Motor neuron (in vitro differentiated cells): ENCODE data around the gene SCAF8. TPM values are rescaled to one million over a fixed set of nuclear protein-coding genes. Genes with fewer than 3 reads are reported as not detected.
A peak's percentile ranks its signal among the peaks of the same experiment; 100 is the strongest.
"Not testable (repeated sequence)": the region's sequence is repeated elsewhere in the genome, so short reads cannot be mapped to it uniquely, and the experiment has no call there.

Experiments used
- ATAC-seq, 8 experiments: fragments of 200-7000 bp; cut with Tn5 transposase; replicated peaks in 6 of 8; 2 replicates each; pipeline ENCODE4 v1.8.0; 2021; ENCODE audit warnings: mild to moderate bottlenecking in 8 of 8, moderate library complexity in 8 of 8
- H3K27ac ChIP-seq, 2 donors: fragments of 250-450 bp; sonication (Bioruptor Pico); 2 replicates each; pipeline ENCODE4 v1.9.0; 2021; ENCODE audit warnings: antibody characterized with exemption in 2 of 2, mild to moderate bottlenecking in 2 of 2, moderate library complexity in 1 of 2
- H3K4me1 ChIP-seq, 2 donors: fragments of 250-450 bp; sonication (Bioruptor Pico); replicated peaks in 1 of 2; 2 replicates each; pipeline ENCODE4 v1.6.1; 2021; ENCODE audit warnings: antibody characterized with exemption in 2 of 2, mild to moderate bottlenecking in 2 of 2, moderate library complexity in 1 of 2
- H3K4me3 ChIP-seq, 5 donors: fragments of 250-450 bp; sonication (Bioruptor Pico); 2 replicates each; pipeline ENCODE4 v1.9.0; 2021; ENCODE audit warnings: antibody characterized with exemption in 5 of 5, mild to moderate bottlenecking in 5 of 5, moderate library complexity in 4 of 5
- WGBS, 10 experiments: fragments of 450-650 bp; shearing (Covaris generic); methylation state at CpG; one replicate each; pipeline ENCODE4 v1.0.0; 2022; 5-methylcytosine and 5-hydroxymethylcytosine counted together
- in situ Hi-C, 9 experiments: fragments of 400-800 bp; cut with MboI; loops; one replicate each; pipeline ENCODE4 v1.15.0; 2021; ENCODE audit warnings: low sequenced_read_pairs in 9 of 9, low pct_unique_long_range_greater_than_20kb in 2 of 9; ENCODE audit not compliant: unreplicated experiment in 9 of 9
- total RNA-seq, 8 experiments: library from RNA; unstranded; fragments of 300-600 nt; gene quantifications; 2 replicates each; pipeline versions ENCODE4 v1.2.3 to v1.2.4, GENCODE V29; 2022

SCAF8 gene
- total RNA-seq, 8 experiments from 2014 or later: 20.4 to 54.1 (median 39.6) TPM

DNA sequence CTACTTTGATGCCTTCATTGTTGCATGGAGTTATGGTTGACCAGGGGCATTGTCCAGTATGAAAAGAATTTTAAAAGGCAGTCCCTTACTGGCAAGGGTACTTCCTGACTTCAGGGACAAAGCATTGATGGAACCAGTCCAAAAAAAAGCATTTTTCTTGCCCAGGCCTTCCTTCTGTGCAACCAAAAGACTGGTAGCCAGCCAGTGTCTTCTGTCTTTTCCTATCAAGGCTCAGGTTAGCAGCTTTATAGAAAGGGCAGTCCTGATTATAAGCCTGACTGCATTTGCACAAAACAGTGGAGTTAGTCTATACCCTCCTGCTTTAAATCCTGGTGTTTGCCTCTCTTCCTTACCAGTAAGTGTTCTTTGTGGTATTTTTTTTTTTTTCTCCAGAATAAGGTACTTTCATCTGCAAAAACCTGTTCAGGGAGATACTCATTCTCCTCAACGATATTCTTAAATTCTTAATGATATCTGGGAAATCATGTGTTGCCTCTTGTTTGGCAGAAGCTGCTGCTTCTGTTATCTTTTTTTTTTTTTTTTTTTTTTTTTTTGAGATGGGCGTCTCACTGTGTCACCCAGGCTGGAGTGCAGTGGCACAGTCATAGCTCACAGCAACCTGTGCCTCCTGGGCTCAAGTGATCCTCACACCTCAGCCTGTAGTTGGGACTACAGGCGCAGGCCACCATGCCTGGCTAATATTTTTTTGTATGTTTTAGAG lies 33.9 kb downstream of the SCAF8 start:
- Histone ChIP-seq H3K4me1 (peaks cover 7 to 12% of the 10 kb centered on the region in 2 donors), H3K27ac (no peak overlapping the region), H3K4me3 (no peak overlapping the region)
- in situ Hi-C loops: no loop called here
- 33 to 100% (median 68%) methylated on average over 1 to 3 of the region's 3 CpGs for WGBS, 10 experiments
- ATAC-seq: peak in 5 of 8 experiments; percentile 48 to 65 (median 52)

DNA sequence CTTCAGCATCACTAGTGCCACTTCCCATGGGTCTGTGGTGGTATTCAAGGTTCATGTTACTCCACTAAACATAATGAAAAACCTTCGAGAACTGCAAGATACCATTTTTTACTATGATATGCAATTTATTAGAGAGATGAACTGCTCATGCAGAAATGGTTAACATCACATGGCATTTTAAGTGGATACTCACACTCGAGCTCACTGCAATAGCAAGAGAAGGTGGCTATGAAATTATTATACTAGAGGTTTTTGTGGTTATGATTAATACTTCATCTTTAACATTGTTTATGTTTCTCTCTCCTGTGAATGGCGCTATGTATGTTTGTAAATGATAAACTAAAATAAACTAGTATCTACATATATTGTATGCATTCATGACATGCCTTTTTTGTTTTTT lies 35.1 kb downstream of the SCAF8 start:
- WGBS, 10 experiments: 55 to 100% (median 95%) methylated on average over 1 to 3 of the region's 3 CpGs; no CpG with 5 or more reads in 1 of the 10 experiments
- no peak overlapping the region for H3K4me3 ChIP-seq
- in situ Hi-C loops: no loop called here
- no peak for ATAC-seq
- no peak overlapping the region for H3K27ac ChIP-seq
- H3K4me1 ChIP-seq: peaks cover 7 to 12% of the 10 kb centered on the region in 2 donors

- in situ Hi-C loops: no loop called here
- ATAC-seq: no peak
- no peak overlapping the region for H3K27ac ChIP-seq
- whole genome bisulfite sequencing, 10 experiments: 96 to 100% (median 100%) methylated on average over 1 to 4 of the region's 4 CpGs; no CpG with 5 or more reads in 1 of the 10 experiments
- H3K4me1 ChIP-seq: peaks cover 0 to 2% of the 10 kb centered on the region in 2 donors
- H3K4me3 ChIP-seq: no peak overlapping the region
These were observed 40.4 kb downstream of the SCAF8 start for GRCh38 chr6:154773610-154774089.

DNA sequence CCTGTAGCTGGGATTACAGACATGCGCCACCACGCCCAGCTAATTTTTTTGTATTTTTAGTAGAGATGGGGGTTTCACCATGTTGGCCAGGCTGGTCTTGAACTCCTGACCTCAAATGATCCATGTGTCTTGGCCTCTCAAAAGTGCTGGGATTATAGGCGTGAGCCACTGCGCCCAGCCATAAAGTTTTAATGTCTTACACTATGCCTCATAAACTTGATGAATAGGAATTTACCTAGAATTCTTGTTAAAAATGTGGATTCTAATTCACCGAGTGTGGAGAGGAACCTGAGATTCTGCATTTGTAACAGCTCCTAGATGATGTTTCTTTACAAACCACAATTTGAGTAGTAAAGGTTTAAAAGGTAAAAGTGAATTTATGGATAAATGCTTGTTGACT lies 45.9 kb downstream of the SCAF8 start:
- 79 to 100% (median 95%) methylated on average over 1 to 5 of the region's 5 CpGs; no CpG with 5 or more reads in 1 of the 10 experiments for WGBS, 10 experiments
- in situ Hi-C loops, H3K4me3 ChIP-seq, ATAC-seq, H3K27ac ChIP-seq, H3K4me1 ChIP-seq: not testable (repeated sequence)

DNA sequence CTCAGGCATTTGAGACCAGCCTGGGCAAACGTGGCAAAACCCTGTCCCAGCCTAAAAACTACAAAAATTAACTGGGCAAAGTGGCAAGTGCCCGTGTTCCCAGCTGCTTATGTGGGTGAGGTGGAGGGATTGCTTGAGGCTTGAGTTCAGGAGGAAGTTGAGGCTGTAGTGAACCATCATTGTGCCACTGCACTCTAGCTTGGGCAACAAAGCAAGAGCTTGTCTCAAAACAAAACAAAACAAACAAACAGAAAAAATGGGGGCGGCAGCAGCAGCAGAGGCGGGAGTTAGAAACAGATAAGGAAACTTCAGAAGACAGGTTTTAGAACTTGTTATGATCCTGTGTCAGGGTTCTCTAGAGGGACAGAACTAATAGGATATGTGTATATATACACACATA lies 49.0 kb downstream of the SCAF8 start:
- ATAC-seq: no peak
- 11 to 100% (median 85%) methylated on average over 1 to 3 of the region's 4 CpGs; no CpG with 5 or more reads in 2 of the 10 experiments for WGBS, 10 experiments
- Histone ChIP-seq H3K4me3 (no peak overlapping the region), H3K4me1 (no peaks in the 10 kb centered on the region), H3K27ac (no peak overlapping the region)
- in situ Hi-C loops: no loop called here

DNA sequence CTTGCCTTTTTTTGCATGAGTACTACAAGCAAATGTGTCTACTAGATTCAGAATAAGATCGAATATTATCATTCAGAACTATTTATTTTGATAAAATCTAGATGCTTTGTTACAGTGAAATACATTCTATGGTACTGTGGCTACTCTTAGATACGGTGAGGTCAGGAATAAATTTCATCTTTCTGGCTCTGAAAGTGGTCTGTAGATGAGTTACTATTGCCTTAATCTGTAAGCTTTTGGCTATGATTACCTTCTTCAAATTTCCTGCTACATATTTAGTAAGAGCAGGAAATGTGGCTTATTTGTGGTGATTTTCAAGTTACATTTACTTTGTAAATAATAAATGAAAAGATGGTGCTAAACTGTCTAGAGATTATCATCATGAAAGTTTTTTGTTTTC lies 50.0 kb downstream of the SCAF8 start:
- 49 to 100% (median 90%) methylated on average over 1 to 2 of the region's 2 CpGs; no CpG with 5 or more reads in 1 of the 10 experiments for WGBS, 10 experiments
- Histone ChIP-seq H3K4me1 (no peaks in the 10 kb centered on the region), H3K4me3 (no peak overlapping the region), H3K27ac (no peak overlapping the region)
- in situ Hi-C loops: no loop called here
- no peak for ATAC-seq

- in situ Hi-C loops: no loop called here
- H3K4me1 ChIP-seq: no peaks in the 10 kb centered on the region
- no peak overlapping the region for H3K27ac ChIP-seq
- 0 to 100% (median 60%) methylated on average over 1 to 2 of the region's 2 CpGs; no CpG with 5 or more reads in 2 of the 10 experiments for WGBS, 10 experiments
- H3K4me3 ChIP-seq: no peak overlapping the region
- peak in 4 of 8 experiments; percentile 63 to 98 (median 92) for ATAC-seq
These were observed 51.9 kb downstream of the SCAF8 start for GRCh38 chr6:154785075-154785474.

GRCh38 chr6:154786144-154786868 lies 53.1 kb downstream of the SCAF8 start:
- Histone ChIP-seq H3K4me3 (no peak overlapping the region), H3K27ac (no peak overlapping the region), H3K4me1 (no peaks in the 10 kb centered on the region)
- ATAC-seq: no peak
- in situ Hi-C loops: no loop called here
- 90 to 98% (median 94%) methylated on average over 2 to 8 of the region's 9 CpGs for WGBS, 10 experiments

- WGBS, 10 experiments: 37 to 94% (median 68%) methylated on average over 2 to 5 of the region's 5 CpGs
- Histone ChIP-seq H3K27ac (no peak overlapping the region), H3K4me3 (no peak overlapping the region), H3K4me1 (no peaks in the 10 kb centered on the region)
- peak in 3 of 8 experiments; percentile 25 to 53 (median 35) for ATAC-seq
- in situ Hi-C loops: no loop called here
These were observed 58.5 kb downstream of the SCAF8 start for GRCh38 chr6:154791556-154792317.

DNA sequence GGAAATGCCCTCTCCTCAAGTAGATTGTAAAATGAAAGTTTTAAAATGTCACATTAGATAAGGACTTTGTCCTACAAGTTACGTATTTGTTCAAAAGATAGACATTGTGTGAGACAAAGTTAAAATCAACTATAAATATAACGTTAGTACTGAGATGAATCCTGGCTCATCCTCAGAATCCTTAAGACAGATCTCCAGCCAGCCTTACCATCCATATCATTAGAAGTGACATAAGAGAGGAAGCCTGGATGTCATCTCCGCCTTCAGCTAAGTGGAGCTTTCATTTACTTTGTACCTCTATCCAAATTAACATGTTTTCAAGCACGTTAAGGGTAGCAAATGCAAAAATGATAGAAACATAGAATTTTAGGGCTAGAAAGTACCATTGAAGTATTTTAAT lies 59.1 kb downstream of the SCAF8 start:
- in situ Hi-C loops: no loop called here
- WGBS, 10 experiments: 64 to 100% (median 92%) methylated on average over 2 to 4 of the region's 4 CpGs; no CpG with 5 or more reads in 1 of the 10 experiments
- no peak for ATAC-seq
- Histone ChIP-seq H3K4me3 (no peak overlapping the region), H3K27ac (no peak overlapping the region), H3K4me1 (no peaks in the 10 kb centered on the region)

GRCh38 chr6:154792761-154793160 lies 59.5 kb downstream of the SCAF8 start:
- Histone ChIP-seq H3K4me1 (no peaks in the 10 kb centered on the region), H3K27ac (no peak overlapping the region), H3K4me3 (no peak overlapping the region)
- in situ Hi-C loops: no loop called here
- WGBS, 10 experiments: 67 to 100% (median 98%) methylated on average over 1 to 3 of the region's 3 CpGs
- ATAC-seq: no peak

DNA sequence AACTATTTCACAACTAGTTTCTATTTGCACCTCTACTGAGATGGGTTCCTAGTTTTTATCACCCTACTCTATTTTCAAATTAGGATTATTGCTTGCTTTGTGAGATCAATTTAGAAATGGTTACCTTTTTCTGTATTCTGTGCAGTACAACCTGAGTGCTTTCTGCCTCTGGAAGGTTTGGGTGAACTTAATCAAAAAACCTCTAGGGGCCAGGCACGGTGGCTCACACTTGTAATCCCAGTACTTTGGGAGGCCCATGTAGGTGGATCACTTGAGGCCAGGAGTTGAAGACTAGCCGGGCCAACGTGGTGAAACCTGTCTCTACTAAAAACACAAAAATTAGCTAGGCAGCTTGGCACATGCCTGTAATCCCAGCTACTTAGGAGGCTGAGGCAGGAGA lies 63.3 kb downstream of the SCAF8 start:
- WGBS, 10 experiments: 89 to 100% (median 100%) methylated on average over 1 to 3 of the region's 3 CpGs; no CpG with 5 or more reads in 4 of the 10 experiments
- no peak overlapping the region for H3K4me3 ChIP-seq
- in situ Hi-C loops: no loop called here
- ATAC-seq: no peak
- no peaks in the 10 kb centered on the region for H3K4me1 ChIP-seq
- H3K27ac ChIP-seq: no peak overlapping the region

- in situ Hi-C loops: no loop called here
- ATAC-seq: no peak
- H3K4me3 ChIP-seq: no peak overlapping the region
- H3K27ac ChIP-seq: no peak overlapping the region
- 60 to 100% (median 98%) methylated on average over 1 to 3 of the region's 3 CpGs for WGBS, 10 experiments
- no peaks in the 10 kb centered on the region for H3K4me1 ChIP-seq
These were observed 64.6 kb downstream of the SCAF8 start for GRCh38 chr6:154797857-154798256.
